ENCODE measurements around the gene CNST. TPM values are rescaled to one million over a fixed set of nuclear protein-coding genes. Genes with fewer than 3 reads are reported as not detected.

CNST gene
- total RNA-seq, 3 donors from 2014 or later (not counting 1 experiment from before 2014, with no cell fraction given): 48.2 to 56.1 (median 49.7) TPM

DNA sequence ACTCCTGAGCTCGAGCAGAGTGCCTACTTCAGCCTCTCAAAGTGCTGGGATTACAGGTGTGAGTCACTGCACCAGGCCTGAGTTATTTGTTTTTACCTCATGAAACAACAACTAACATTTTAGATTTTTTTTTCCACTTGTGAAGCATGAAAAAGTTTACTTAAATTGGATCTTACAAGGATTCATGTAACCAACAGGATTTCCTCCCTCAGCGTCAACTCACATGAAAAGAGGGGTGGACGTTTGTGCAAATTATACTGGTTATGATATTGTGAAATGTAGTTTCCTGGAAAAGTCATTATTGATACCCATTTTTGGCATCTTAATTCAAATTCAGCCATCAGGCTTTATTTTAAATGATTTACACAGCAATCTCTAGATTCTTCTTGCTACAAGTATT, 6.5 kb downstream of the CNST start:
- Histone ChIP-seq H3K27ac (ENCODE audit: low read length) (no peak overlapping the region), H3K9me3 (ENCODE audit: control insufficient read depth, insufficient read depth, low read length) (no peaks in the 10 kb centered on the region), H3K4me3 (ENCODE audit: low read length) (no peak overlapping the region), H3K27me3 (ENCODE audit: control insufficient read depth, insufficient read depth, low read length) (no peaks in the 10 kb centered on the region), H3K36me3 (ENCODE audit: control insufficient read depth, insufficient read depth, low read length) (no peaks in the 10 kb centered on the region), H3K4me1 (ENCODE audit: control insufficient read depth, insufficient read depth, low read length) (peaks cover 29% of the 10 kb centered on the region)
- no peaks in the 10 kb centered on the region for H3K27me3 Mint-ChIP-seq (ENCODE audit: low read depth in 2 of 2)
- intact Hi-C loops (cut with micrococcal nuclease): no loop called here
- no peak for ATAC-seq
- no peaks in the 10 kb centered on the region for H3K36me3 Mint-ChIP-seq
- no peaks in the 10 kb centered on the region for H3K9me3 Mint-ChIP-seq
- H3K4me3 Mint-ChIP-seq: no peak overlapping the region
- TF ChIP-seq, protein P1, sequence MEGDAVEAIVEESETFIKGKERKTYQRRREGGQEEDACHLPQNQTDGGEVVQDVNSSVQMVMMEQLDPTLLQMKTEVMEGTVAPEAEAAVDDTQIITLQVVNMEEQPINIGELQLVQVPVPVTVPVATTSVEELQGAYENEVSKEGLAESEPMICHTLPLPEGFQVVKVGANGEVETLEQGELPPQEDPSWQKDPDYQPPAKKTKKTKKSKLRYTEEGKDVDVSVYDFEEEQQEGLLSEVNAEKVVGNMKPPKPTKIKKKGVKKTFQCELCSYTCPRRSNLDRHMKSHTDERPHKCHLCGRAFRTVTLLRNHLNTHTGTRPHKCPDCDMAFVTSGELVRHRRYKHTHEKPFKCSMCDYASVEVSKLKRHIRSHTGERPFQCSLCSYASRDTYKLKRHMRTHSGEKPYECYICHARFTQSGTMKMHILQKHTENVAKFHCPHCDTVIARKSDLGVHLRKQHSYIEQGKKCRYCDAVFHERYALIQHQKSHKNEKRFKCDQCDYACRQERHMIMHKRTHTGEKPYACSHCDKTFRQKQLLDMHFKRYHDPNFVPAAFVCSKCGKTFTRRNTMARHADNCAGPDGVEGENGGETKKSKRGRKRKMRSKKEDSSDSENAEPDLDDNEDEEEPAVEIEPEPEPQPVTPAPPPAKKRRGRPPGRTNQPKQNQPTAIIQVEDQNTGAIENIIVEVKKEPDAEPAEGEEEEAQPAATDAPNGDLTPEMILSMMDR (IDR thresholded peaks at IDR 0.05): no peak
- 42% methylated on average over 1 of the region's 3 CpGs for WGBS (ENCODE audit: insufficient coverage)
- H3K4me1 Mint-ChIP-seq: peaks cover 40 to 46% of the 10 kb centered on the region in 2 donors
- H3K27ac Mint-ChIP-seq: peak overlapping the region; percentile 54 to 72
- no peak for DNase-seq

- TF ChIP-seq, protein P1 (IDR thresholded peaks at IDR 0.05): no peak
- no peaks in the 10 kb centered on the region for H3K9me3 ChIP-seq (ENCODE audit: control insufficient read depth, insufficient read depth, low read length)
- no peaks in the 10 kb centered on the region for H3K27me3 ChIP-seq (ENCODE audit: control insufficient read depth, insufficient read depth, low read length)
- no peak overlapping the region for H3K27ac ChIP-seq (ENCODE audit: low read length)
- Mint-ChIP-seq H3K27ac (peak overlapping the region; percentile 54 to 72), H3K36me3 (no peaks in the 10 kb centered on the region), H3K9me3 (no peaks in the 10 kb centered on the region), H3K4me3 (no peak overlapping the region), H3K4me1 (peaks cover 44 to 46% of the 10 kb centered on the region in 2 donors), H3K27me3 (ENCODE audit: low read depth in 2 of 2) (no peaks in the 10 kb centered on the region)
- no peak overlapping the region for H3K4me3 ChIP-seq (ENCODE audit: low read length)
- WGBS (ENCODE audit: insufficient coverage): 11% methylated on average over 6 of the region's 6 CpGs
- no peaks in the 10 kb centered on the region for H3K36me3 ChIP-seq (ENCODE audit: control insufficient read depth, insufficient read depth, low read length)
- no peak for DNase-seq
- intact Hi-C loops (cut with micrococcal nuclease): no loop called here
- H3K4me1 ChIP-seq (ENCODE audit: control insufficient read depth, insufficient read depth, low read length): peaks cover 29% of the 10 kb centered on the region
- ATAC-seq: no peak
Observed at GRCh38 chr1:246573491-246573890, 7.2 kb downstream of the CNST start.

DNA sequence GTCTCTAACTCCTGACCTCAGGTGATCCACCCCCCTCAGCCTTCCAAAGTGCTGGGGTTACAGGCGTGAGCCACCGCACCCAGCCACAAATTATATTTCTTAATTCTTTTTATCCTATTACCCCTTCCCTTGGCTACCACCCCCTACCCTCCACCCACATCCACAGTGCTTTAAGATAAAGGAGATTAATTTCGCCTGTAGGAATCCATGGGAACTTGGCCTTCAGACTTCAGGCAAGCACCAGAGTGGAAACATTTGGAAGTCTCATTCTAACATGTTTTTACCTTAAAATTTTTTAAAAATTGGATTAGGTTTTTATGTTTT, 10.4 kb downstream of the CNST start:
- Mint-ChIP-seq H3K4me3 (no peak overlapping the region), H3K36me3 (no peaks in the 10 kb centered on the region)

More for the DNA sequence above, 10.4 kb downstream of the CNST start:
- no peaks in the 10 kb centered on the region for H3K9me3 Mint-ChIP-seq
- Histone ChIP-seq H3K4me1 (ENCODE audit: control insufficient read depth, insufficient read depth, low read length) (peaks cover 13% of the 10 kb centered on the region), H3K36me3 (ENCODE audit: control insufficient read depth, insufficient read depth, low read length) (no peaks in the 10 kb centered on the region), H3K9me3 (ENCODE audit: control insufficient read depth, insufficient read depth, low read length) (no peaks in the 10 kb centered on the region), H3K27me3 (ENCODE audit: control insufficient read depth, insufficient read depth, low read length) (no peaks in the 10 kb centered on the region), H3K27ac (ENCODE audit: low read length) (no peak overlapping the region), H3K4me3 (ENCODE audit: low read length) (no peak overlapping the region)
- TF ChIP-seq, protein P1 (IDR thresholded peaks at IDR 0.05): no peak
- ATAC-seq (no peak), DNase-seq (no peak)
- H3K27ac Mint-ChIP-seq: no peak overlapping the region
- WGBS (ENCODE audit: insufficient coverage): 86% methylated on average over 3 of the region's 3 CpGs
- H3K4me1 Mint-ChIP-seq: peaks cover 29 to 37% of the 10 kb centered on the region in 2 donors
- intact Hi-C loops (cut with micrococcal nuclease): no loop called here
- no peaks in the 10 kb centered on the region for H3K27me3 Mint-ChIP-seq (ENCODE audit: low read depth in 2 of 2)
